ENCODE measurements around the gene P4HB.
A peak's percentile ranks its signal among the peaks of the same experiment; 100 is the strongest.

Gene P4HB

DNA sequence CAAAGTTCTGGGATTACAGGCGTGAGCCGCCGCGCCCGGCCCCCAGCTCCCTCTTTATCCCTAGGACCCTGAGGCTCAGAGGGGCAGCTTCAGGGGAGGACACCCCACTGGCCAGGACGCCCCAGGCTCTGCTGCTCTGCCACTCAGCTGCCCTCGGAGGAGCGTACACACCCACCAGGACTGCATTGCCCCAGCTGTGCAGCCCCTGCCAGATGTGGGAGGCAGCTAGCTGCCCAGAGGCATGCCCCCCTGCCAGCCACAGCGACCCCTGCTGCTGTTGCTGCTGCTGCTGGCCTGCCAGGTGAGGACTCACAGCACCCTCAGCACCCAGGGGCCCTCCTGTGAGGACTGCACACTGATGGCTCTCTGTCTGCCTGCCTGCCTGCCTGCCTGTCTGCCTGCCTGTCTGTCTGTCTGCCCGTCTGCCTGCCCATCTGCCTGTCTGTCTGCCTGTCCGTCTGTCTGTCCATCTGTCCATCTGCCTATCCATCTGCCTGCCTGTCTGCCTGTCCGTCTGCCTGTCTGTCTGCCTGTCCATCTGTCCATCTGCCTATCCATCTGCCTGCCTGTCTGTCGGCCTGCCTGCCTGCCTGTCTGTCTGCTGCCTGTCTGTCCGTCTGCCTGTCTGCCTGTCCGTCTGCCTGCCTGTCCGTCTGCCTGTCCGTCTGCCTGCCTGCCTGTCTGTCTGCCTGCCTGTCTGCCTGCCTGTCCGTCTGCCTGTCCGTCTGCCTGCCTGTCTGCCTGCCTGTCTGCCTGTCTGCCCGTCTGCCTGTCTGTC, 51.4 kb downstream of the P4HB start:
- Histone ChIP-seq H3K36me3 (ENCODE audit: control insufficient read depth in 2 of 2, insufficient read depth in 1 of 2, low read length in 2 of 2) (no peaks in the 10 kb centered on the region), H3K27ac (ENCODE audit: extremely low read depth, low read depth, low read length) (no peak overlapping the region), H3K9me3 (ENCODE audit: control insufficient read depth, insufficient read depth, low read depth, low read length) (no peaks in the 10 kb centered on the region), H3K4me3 (ENCODE audit: low read depth, low read length) (no peak overlapping the region), H3K4me1 (ENCODE audit: control insufficient read depth, insufficient read depth, low read length) (peaks cover 2% of the 10 kb centered on the region; the same call in 1 of the 2 replicates)
- TF ChIP-seq ZNF560 (tag by site-specific recombination; IDR thresholded peaks at IDR 0.05; ENCODE audit: borderline replicate concordance) = no peak
- TF ChIP-seq, protein P1, sequence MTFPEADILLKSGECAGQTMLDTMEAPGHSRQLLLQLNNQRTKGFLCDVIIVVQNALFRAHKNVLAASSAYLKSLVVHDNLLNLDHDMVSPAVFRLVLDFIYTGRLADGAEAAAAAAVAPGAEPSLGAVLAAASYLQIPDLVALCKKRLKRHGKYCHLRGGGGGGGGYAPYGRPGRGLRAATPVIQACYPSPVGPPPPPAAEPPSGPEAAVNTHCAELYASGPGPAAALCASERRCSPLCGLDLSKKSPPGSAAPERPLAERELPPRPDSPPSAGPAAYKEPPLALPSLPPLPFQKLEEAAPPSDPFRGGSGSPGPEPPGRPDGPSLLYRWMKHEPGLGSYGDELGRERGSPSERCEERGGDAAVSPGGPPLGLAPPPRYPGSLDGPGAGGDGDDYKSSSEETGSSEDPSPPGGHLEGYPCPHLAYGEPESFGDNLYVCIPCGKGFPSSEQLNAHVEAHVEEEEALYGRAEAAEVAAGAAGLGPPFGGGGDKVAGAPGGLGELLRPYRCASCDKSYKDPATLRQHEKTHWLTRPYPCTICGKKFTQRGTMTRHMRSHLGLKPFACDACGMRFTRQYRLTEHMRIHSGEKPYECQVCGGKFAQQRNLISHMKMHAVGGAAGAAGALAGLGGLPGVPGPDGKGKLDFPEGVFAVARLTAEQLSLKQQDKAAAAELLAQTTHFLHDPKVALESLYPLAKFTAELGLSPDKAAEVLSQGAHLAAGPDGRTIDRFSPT (tag by site-specific recombination; IDR thresholded peaks at IDR 0.05) = peak; percentile 82
- TF ChIP-seq, protein P2, sequence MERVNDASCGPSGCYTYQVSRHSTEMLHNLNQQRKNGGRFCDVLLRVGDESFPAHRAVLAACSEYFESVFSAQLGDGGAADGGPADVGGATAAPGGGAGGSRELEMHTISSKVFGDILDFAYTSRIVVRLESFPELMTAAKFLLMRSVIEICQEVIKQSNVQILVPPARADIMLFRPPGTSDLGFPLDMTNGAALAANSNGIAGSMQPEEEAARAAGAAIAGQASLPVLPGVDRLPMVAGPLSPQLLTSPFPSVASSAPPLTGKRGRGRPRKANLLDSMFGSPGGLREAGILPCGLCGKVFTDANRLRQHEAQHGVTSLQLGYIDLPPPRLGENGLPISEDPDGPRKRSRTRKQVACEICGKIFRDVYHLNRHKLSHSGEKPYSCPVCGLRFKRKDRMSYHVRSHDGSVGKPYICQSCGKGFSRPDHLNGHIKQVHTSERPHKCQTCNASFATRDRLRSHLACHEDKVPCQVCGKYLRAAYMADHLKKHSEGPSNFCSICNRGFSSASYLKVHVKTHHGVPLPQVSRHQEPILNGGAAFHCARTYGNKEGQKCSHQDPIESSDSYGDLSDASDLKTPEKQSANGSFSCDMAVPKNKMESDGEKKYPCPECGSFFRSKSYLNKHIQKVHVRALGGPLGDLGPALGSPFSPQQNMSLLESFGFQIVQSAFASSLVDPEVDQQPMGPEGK (tag by site-specific recombination; IDR thresholded peaks at IDR 0.05) = peak; percentile 33; the same call in 1 of the 2 replicates
- peak; percentile 27; the same call in 1 of the 2 replicates for TF ChIP-seq ZNF423 (tag by site-specific recombination; IDR thresholded peaks at IDR 0.05)
- TF ChIP-seq, protein P3, sequence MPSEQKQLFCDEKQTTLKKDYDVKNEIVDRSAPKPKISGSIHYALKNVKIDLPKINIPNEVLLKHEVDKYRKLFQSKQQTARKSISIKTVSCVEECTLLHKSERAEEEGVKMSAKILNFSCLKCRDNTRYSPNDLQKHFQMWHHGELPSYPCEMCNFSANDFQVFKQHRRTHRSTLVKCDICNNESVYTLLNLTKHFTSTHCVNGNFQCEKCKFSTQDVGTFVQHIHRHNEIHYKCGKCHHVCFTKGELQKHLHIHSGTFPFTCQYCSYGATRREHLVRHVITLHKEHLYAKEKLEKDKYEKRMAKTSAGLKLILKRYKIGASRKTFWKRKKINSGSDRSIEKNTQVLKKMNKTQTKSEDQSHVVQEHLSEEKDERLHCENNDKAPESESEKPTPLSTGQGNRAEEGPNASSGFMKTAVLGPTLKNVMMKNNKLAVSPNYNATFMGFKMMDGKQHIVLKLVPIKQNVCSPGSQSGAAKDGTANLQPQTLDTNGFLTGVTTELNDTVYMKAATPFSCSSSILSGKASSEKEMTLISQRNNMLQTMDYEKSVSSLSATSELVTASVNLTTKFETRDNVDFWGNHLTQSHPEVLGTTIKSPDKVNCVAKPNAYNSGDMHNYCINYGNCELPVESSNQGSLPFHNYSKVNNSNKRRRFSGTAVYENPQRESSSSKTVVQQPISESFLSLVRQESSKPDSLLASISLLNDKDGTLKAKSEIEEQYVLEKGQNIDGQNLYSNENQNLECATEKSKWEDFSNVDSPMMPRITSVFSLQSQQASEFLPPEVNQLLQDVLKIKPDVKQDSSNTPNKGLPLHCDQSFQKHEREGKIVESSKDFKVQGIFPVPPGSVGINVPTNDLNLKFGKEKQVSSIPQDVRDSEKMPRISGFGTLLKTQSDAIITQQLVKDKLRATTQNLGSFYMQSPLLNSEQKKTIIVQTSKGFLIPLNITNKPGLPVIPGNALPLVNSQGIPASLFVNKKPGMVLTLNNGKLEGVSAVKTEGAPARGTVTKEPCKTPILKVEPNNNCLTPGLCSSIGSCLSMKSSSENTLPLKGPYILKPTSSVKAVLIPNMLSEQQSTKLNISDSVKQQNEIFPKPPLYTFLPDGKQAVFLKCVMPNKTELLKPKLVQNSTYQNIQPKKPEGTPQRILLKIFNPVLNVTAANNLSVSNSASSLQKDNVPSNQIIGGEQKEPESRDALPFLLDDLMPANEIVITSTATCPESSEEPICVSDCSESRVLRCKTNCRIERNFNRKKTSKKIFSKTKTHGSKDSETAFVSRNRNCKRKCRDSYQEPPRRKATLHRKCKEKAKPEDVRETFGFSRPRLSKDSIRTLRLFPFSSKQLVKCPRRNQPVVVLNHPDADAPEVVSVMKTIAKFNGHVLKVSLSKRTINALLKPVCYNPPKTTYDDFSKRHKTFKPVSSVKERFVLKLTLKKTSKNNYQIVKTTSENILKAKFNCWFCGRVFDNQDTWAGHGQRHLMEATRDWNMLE (tag by site-specific recombination; conservative IDR thresholded peaks at IDR 0.05; ENCODE audit: low read depth) = no peak
- TF ChIP-seq ZNF600 (tag by site-specific recombination; IDR thresholded peaks at IDR 0.05) = peak; percentile 38; the same call in 1 of the 2 replicates
- TF ChIP-seq TRIM28 (IDR thresholded peaks at IDR 0.05; ENCODE audit: borderline replicate concordance, low read length) = peak; percentile 69; the same call in 1 of the 2 replicates
- TF ChIP-seq ZNF629 (tag by site-specific recombination; IDR thresholded peaks at IDR 0.05) = no peak
- no peak for TF ChIP-seq GFI1B (tag by site-specific recombination; IDR thresholded peaks at IDR 0.05)
- TF ChIP-seq GLIS1 (tag by site-specific recombination; IDR thresholded peaks at IDR 0.05) = peak; percentile 67
- TF ChIP-seq BCL11A (tag by site-specific recombination; IDR thresholded peaks at IDR 0.05; ENCODE audit: low read depth) = peak; percentile 58; the same call in 1 of the 2 replicates
- TF ChIP-seq ZIC2 (tag by site-specific recombination; IDR thresholded peaks at IDR 0.05) = peak; percentile 97
- peak; percentile 73 for TF ChIP-seq GLIS2 (tag by site-specific recombination; IDR thresholded peaks at IDR 0.05)
- CTCF ChIA-PET = interaction anchor here (0.6 kb wide), 1 partner anchor 394 kb away, joined by 3 read pairs; no protein-coding TSS in a partner anchor
- POLR2A ChIA-PET = interaction anchor here (2.0 kb wide), 1 partner anchor 24 kb away, joined by 7 read pairs; the partner anchor contains the start of gene MCRIP1

DNA sequence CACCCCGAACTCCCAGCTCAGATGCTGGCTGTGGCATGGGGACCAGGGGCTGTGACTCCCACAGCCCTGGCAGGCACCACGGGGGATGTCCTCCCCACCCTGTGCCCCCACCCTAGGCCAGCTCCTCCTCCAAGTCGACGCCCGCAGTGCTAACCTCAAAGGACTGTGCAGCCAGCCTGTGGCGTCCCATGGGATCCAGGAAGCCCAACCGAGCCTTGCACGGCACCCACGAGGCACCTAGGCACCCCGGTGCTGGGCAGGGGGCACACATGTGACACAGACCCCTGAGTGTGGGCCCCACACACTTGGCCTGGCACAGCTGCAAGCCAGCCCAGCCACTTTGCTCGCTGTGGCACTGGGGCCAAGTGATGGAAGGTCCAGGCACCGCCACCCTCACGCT, 52.5 kb downstream of the P4HB start:
- ChIA-PET CTCF (interaction anchor here (0.6 to 1.4 kb wide), 4 partner anchors 10 to 216 kb away, joined by 3 to 6 read pairs (median 4); partner anchors contain the start of gene LRRC45), POLR2A (interaction anchor here (1.3 to 2.0 kb wide), 2 partner anchors 10 to 25 kb away, joined by 6 to 7 read pairs; partner anchors contain the start of gene MCRIP1)
- H3K4me1 ChIP-seq (ENCODE audit: control insufficient read depth, insufficient read depth, low read length) = peaks cover 2% of the 10 kb centered on the region; the same call in 1 of the 2 replicates
- no peak overlapping the region for H3K4me3 ChIP-seq (ENCODE audit: low read depth, low read length)
- no peak overlapping the region for H3K27ac ChIP-seq (ENCODE audit: extremely low read depth, low read depth, low read length)
- H3K36me3 ChIP-seq (ENCODE audit: control insufficient read depth in 2 of 2, insufficient read depth in 1 of 2, low read length in 2 of 2) = no peaks in the 10 kb centered on the region
- no peaks in the 10 kb centered on the region for H3K9me3 ChIP-seq (ENCODE audit: control insufficient read depth, insufficient read depth, low read depth, low read length)
- TF ChIP-seq ZIC2 (tag by site-specific recombination; IDR thresholded peaks at IDR 0.05) (peak; percentile 40), ZNF24 (tag by site-specific recombination; IDR thresholded peaks at IDR 0.05) (no peak), ZNF114 (tag by site-specific recombination; IDR thresholded peaks at IDR 0.05) (no peak), GLIS2 (tag by site-specific recombination; IDR thresholded peaks at IDR 0.05) (peak; percentile 30; the same call in 1 of the 2 replicates)
- TF ChIP-seq, protein P4, sequence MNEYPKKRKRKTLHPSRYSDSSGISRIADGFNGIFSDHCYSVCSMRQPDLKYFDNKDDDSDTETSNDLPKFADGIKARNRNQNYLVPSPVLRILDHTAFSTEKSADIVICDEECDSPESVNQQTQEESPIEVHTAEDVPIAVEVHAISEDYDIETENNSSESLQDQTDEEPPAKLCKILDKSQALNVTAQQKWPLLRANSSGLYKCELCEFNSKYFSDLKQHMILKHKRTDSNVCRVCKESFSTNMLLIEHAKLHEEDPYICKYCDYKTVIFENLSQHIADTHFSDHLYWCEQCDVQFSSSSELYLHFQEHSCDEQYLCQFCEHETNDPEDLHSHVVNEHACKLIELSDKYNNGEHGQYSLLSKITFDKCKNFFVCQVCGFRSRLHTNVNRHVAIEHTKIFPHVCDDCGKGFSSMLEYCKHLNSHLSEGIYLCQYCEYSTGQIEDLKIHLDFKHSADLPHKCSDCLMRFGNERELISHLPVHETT (tag by site-specific recombination; IDR thresholded peaks at IDR 0.05) = no peak
- TF ChIP-seq, protein P5, sequence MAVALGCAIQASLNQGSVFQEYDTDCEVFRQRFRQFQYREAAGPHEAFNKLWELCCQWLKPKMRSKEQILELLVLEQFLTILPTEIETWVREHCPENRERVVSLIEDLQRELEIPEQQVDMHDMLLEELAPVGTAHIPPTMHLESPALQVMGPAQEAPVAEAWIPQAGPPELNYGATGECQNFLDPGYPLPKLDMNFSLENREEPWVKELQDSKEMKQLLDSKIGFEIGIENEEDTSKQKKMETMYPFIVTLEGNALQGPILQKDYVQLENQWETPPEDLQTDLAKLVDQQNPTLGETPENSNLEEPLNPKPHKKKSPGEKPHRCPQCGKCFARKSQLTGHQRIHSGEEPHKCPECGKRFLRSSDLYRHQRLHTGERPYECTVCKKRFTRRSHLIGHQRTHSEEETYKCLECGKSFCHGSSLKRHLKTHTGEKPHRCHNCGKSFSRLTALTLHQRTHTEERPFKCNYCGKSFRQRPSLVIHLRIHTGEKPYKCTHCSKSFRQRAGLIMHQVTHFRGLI (tag by site-specific recombination; IDR thresholded peaks at IDR 0.05) = peak; percentile 51; the same call in 1 of the 2 replicates

Measured in HEK293 (cell line).